Neural cell (in vitro differentiated cells): ENCODE data around the gene BICRA. TPM values are rescaled to one million over a fixed set of nuclear protein-coding genes. Genes with fewer than 3 reads are reported as not detected.

Experiments
- H2AFZ ChIP-seq: fragments of 200-600, 300-800 bp; sonication (generic), shearing (Covaris generic); 2 replicates; pipeline ENCODE4 v1.6.0; 2014; ENCODE audit warnings: low read depth, mild to moderate bottlenecking, antibody characterized with exemption, low read length, moderate library complexity
- H3F3A ChIP-seq: fragments of 200-600 bp; shearing (Covaris generic); 2 replicates; pipeline ENCODE4 v1.6.1; 2016; ENCODE audit warnings: mild to moderate bottlenecking, moderate library complexity, mixed read lengths, antibody characterized with exemption, low read length; ENCODE audit not compliant: insufficient read depth, poor library complexity, severe bottlenecking
- H3K27ac ChIP-seq: fragments of 200-600, 300-800 bp; sonication (generic), shearing (Covaris generic); 2 replicates; pipeline ENCODE4 v1.5.1; 2014; ENCODE audit warnings: mild to moderate bottlenecking, low read length, moderate library complexity
- H3K27me3 ChIP-seq: fragments of 300-800, 200-600 bp; sonication (generic), shearing (Covaris generic); 2 replicates; pipeline ENCODE4 v1.6.0; 2014; ENCODE audit warnings: mild to moderate bottlenecking, low read depth, low read length, moderate library complexity; ENCODE audit not compliant: insufficient read depth
- H3K36me3 ChIP-seq: fragments of 300-800, 200-600 bp; sonication (generic), shearing (Covaris generic); 2 replicates; pipeline ENCODE4 v1.5.1; 2014; ENCODE audit warnings: mild to moderate bottlenecking, antibody characterized with exemption, low read length, moderate library complexity; ENCODE audit not compliant: insufficient read depth
- H3K4me2 ChIP-seq: fragments of 300-800, 200-600 bp; sonication (generic), shearing (Covaris generic); 2 replicates; pipeline ENCODE4 v1.6.0; 2014; ENCODE audit warnings: mild to moderate bottlenecking, low read length
- H3K4me3 ChIP-seq: fragments of 300-800, 200-600 bp; sonication (generic), shearing (Covaris generic); 2 replicates; pipeline ENCODE4 v1.5.1; 2014; ENCODE audit warnings: mild to moderate bottlenecking, low read length, moderate library complexity
- H3K79me2 ChIP-seq: fragments of 200-600 bp; shearing (Covaris generic); replicated peaks from 2 replicates; pipeline ENCODE4 v1.6.0; 2014; ENCODE audit warnings: mild to moderate bottlenecking, low read length, moderate library complexity; ENCODE audit not compliant: insufficient read depth
- H3K9ac ChIP-seq: fragments of 300-800, 200-600 bp; sonication (generic), shearing (Covaris generic); 2 replicates; pipeline ENCODE4 v1.6.1; 2016; ENCODE audit warnings: mild to moderate bottlenecking, low read length, mixed read lengths
- H3K9me2 ChIP-seq: fragments of 200-600 bp; shearing (Covaris generic); 2 replicates; pipeline ENCODE4 v1.6.1; 2016; ENCODE audit warnings: mild to moderate bottlenecking, low read length, mixed read lengths; ENCODE audit not compliant: insufficient read depth
- H3K9me3 ChIP-seq: fragments of 200-600, 300-800 bp; sonication (generic), shearing (Covaris generic); 2 replicates; pipeline ENCODE4 v1.6.1; 2016; ENCODE audit warnings: mild to moderate bottlenecking, mixed run types, low read length, moderate library complexity, mixed read lengths
- H4K20me1 ChIP-seq: fragments of 200-600 bp; shearing (Covaris generic); 2 replicates; pipeline ENCODE4 v1.6.1; 2016; ENCODE audit warnings: mild to moderate bottlenecking, mixed run types; ENCODE audit not compliant: insufficient read depth
- EP300 ChIP-seq: fragments of 450-650 bp; conservative IDR thresholded peaks from 2 replicates; pipeline ENCODE4 v1.6.1; 2014; ENCODE audit warnings: antibody characterized with exemption, mild to moderate bottlenecking, moderate library complexity; ENCODE audit not compliant: poor library complexity, severe bottlenecking
- EZH2 ChIP-seq: fragments of 200-600, 300-800 bp; shearing (Covaris generic), sonication (generic); IDR thresholded peaks from 2 replicates; pipeline ENCODE4 v1.6.1; 2014; ENCODE audit warnings: antibody characterized with exemption, low read length, borderline replicate concordance, mild to moderate bottlenecking; ENCODE audit not compliant: insufficient read depth, poor library complexity, severe bottlenecking
- MXI1 ChIP-seq: fragments of 450-650 bp; conservative IDR thresholded peaks from 2 replicates; pipeline ENCODE4 v1.6.1; 2014; ENCODE audit warnings: antibody characterized with exemption, mild to moderate bottlenecking; ENCODE audit not compliant: poor library complexity, severe bottlenecking
- POLR2AphosphoS5 ChIP-seq: IDR thresholded peaks from 2 replicates; pipeline ENCODE4 v1.6.1; 2012
- RAD21 ChIP-seq: fragments of 450-650 bp; conservative IDR thresholded peaks from 2 replicates; pipeline ENCODE4 v1.6.1; 2014; ENCODE audit warnings: antibody characterized with exemption, mild to moderate bottlenecking, moderate library complexity
- SMC3 ChIP-seq: fragments of 450-650 bp; conservative IDR thresholded peaks from 2 replicates; pipeline ENCODE4 v1.6.1; 2014; ENCODE audit warnings: antibody characterized with exemption, mild to moderate bottlenecking, moderate library complexity; ENCODE audit not compliant: poor library complexity
- TAF1 ChIP-seq: IDR thresholded peaks from 2 replicates; pipeline ENCODE4 v1.6.1; 2012; ENCODE audit warnings: low read depth
- polyA plus RNA-seq: library from polyadenylated mRNA; depleted of rRNA; stranded (reverse); fragments of >200 nt; gene quantifications from 2 replicates; pipeline ENCODE4 v1.2.3, GENCODE V29; 2014
- TF ChIP-seq, protein P1 (sequence below): IDR thresholded peaks from 2 replicates; pipeline ENCODE4 v1.6.1; 2012; ENCODE audit warnings: borderline replicate concordance
- TF ChIP-seq, protein P2 (sequence below): fragments of 450-650 bp; IDR thresholded peaks from 2 replicates; pipeline ENCODE4 v1.5.1; 2014; ENCODE audit warnings: antibody characterized with exemption, mild to moderate bottlenecking, moderate library complexity; ENCODE audit not compliant: poor library complexity, severe bottlenecking

BICRA gene
- polyA plus RNA-seq, 1 donor from 2014 or later, result 0.11 TPM

DNA sequence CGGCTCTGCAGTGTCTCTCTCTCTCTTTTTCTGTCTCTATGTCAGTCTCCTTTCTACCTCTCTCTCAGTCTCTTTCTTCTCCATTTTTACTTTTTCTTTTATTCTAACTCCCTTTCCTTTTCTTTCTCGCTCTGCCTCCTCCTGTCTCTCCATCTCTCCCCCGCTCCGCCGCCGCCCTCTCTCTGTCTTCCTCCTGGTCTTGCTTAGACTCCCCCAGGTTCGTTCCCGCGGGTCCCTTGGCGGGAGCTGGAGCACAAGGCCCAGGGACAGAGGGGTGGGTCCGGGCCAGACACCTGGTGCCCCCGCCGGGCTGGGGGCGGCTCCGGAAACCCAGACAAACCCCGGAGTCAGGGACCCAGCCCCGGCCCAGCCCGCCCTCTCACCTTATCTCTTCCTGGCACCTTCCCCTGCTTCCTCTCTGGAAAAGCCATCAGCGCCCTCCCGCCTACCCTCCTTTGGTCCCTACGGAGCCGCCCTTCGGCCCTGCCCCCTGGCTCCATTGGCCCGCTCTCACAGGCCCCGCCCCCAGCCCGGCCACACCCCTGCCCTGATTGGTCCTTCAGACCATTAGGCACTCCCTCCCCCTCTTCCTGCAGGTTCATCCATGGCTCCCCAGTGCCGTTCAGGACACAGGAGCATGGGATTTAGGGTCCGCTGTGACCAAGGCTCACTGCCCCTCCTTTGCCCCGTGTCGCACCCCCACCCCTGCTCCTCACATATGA, 121.0 kb downstream of the BICRA start:
- Histone ChIP-seq H3K27me3 (peaks cover 6% of the 10 kb centered on the region), H3K9me2 (no peaks in the 10 kb centered on the region), H3K9me3 (no peaks in the 10 kb centered on the region), H3F3A (no peaks in the 10 kb centered on the region), H3K79me2 (no peaks in the 10 kb centered on the region), H3K9ac (no peak overlapping the region), H3K4me3 (peak overlapping the region; percentile 30), H2AFZ (no peak overlapping the region), H3K36me3 (no peaks in the 10 kb centered on the region), H3K4me2 (no peak overlapping the region), H4K20me1 (no peaks in the 10 kb centered on the region), H3K27ac (no peak overlapping the region)
- no peak for TF ChIP-seq TAF1
- TF ChIP-seq POLR2AphosphoS5, result no peak
- TF ChIP-seq, protein P1, sequence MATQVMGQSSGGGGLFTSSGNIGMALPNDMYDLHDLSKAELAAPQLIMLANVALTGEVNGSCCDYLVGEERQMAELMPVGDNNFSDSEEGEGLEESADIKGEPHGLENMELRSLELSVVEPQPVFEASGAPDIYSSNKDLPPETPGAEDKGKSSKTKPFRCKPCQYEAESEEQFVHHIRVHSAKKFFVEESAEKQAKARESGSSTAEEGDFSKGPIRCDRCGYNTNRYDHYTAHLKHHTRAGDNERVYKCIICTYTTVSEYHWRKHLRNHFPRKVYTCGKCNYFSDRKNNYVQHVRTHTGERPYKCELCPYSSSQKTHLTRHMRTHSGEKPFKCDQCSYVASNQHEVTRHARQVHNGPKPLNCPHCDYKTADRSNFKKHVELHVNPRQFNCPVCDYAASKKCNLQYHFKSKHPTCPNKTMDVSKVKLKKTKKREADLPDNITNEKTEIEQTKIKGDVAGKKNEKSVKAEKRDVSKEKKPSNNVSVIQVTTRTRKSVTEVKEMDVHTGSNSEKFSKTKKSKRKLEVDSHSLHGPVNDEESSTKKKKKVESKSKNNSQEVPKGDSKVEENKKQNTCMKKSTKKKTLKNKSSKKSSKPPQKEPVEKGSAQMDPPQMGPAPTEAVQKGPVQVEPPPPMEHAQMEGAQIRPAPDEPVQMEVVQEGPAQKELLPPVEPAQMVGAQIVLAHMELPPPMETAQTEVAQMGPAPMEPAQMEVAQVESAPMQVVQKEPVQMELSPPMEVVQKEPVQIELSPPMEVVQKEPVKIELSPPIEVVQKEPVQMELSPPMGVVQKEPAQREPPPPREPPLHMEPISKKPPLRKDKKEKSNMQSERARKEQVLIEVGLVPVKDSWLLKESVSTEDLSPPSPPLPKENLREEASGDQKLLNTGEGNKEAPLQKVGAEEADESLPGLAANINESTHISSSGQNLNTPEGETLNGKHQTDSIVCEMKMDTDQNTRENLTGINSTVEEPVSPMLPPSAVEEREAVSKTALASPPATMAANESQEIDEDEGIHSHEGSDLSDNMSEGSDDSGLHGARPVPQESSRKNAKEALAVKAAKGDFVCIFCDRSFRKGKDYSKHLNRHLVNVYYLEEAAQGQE, result no peak
- no peak for TF ChIP-seq EZH2
- TF ChIP-seq, protein P2, sequence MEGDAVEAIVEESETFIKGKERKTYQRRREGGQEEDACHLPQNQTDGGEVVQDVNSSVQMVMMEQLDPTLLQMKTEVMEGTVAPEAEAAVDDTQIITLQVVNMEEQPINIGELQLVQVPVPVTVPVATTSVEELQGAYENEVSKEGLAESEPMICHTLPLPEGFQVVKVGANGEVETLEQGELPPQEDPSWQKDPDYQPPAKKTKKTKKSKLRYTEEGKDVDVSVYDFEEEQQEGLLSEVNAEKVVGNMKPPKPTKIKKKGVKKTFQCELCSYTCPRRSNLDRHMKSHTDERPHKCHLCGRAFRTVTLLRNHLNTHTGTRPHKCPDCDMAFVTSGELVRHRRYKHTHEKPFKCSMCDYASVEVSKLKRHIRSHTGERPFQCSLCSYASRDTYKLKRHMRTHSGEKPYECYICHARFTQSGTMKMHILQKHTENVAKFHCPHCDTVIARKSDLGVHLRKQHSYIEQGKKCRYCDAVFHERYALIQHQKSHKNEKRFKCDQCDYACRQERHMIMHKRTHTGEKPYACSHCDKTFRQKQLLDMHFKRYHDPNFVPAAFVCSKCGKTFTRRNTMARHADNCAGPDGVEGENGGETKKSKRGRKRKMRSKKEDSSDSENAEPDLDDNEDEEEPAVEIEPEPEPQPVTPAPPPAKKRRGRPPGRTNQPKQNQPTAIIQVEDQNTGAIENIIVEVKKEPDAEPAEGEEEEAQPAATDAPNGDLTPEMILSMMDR, result no peak
- no peak for TF ChIP-seq RAD21
- TF ChIP-seq MXI1, result no peak
- TF ChIP-seq SMC3, result no peak
- no peak for TF ChIP-seq EP300

DNA sequence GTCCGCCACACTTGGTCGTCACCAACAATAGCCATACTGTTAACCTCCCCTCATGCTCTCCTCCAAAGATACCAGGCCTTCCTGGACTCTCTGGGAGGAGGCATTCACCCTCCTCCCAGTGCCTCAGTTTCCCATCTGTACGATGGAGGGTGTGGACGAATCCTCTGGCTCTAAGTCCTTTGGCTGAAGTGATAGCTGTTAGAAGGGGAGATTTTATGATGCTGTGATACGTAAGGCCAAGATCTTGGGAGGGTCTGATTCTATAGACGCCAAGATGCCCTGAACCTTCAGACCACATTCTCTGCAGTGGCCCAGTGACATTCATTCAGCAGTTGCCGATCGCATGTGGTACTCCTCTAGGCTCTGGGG, 121.6 kb downstream of the BICRA start:
- no peak overlapping the region for H3K27ac ChIP-seq
- no peak overlapping the region for H3K4me3 ChIP-seq
- H3K9ac ChIP-seq, result no peak overlapping the region
- no peaks in the 10 kb centered on the region for H3F3A ChIP-seq
- H3K36me3 ChIP-seq, result no peaks in the 10 kb centered on the region
- no peak overlapping the region for H2AFZ ChIP-seq
- H3K9me2 ChIP-seq, result no peaks in the 10 kb centered on the region
- TF ChIP-seq EZH2 (no peak), RAD21 (no peak), POLR2AphosphoS5 (no peak), SMC3 (no peak), TAF1 (no peak), EP300 (no peak), MXI1 (no peak)
- TF ChIP-seq, protein P1, result no peak
- TF ChIP-seq, protein P2, result no peak
- no peaks in the 10 kb centered on the region for H3K79me2 ChIP-seq
- peaks cover 6% of the 10 kb centered on the region for H3K27me3 ChIP-seq
- H4K20me1 ChIP-seq, result no peaks in the 10 kb centered on the region
- no peak overlapping the region for H3K4me2 ChIP-seq
- no peaks in the 10 kb centered on the region for H3K9me3 ChIP-seq
